Suprapubic skin (tissue), 4 donors: Measurements from ENCODE around the gene FAM117B. TPM values are rescaled to one million over a fixed set of nuclear protein-coding genes. Genes with fewer than 3 reads are reported as not detected.

Experiments used
- DNase-seq, 2 donors: peaks; one replicate each; pipeline ENCODE4 v3.0.0-alpha.2; 2019; ENCODE audit warnings: low spot score in 2 of 2
- H3K27ac ChIP-seq: fragments of 200-600 bp; sonication (generic); one replicate; pipeline ENCODE4 v1.5.1; 2019
- H3K27me3 ChIP-seq: fragments of 200-600 bp; sonication (generic); one replicate; pipeline ENCODE4 v1.5.1; 2019
- H3K36me3 ChIP-seq: fragments of 200-600 bp; sonication (generic); one replicate; pipeline ENCODE4 v1.5.1; 2019
- H3K4me1 ChIP-seq: fragments of 200-600 bp; sonication (generic); one replicate; pipeline ENCODE4 v1.5.1; 2019
- H3K4me3 ChIP-seq: fragments of 200-600 bp; sonication (generic); one replicate; pipeline ENCODE4 v1.5.1; 2019; ENCODE audit warnings: mild to moderate bottlenecking
- H3K9me3 ChIP-seq: fragments of 200-600 bp; sonication (generic); one replicate; pipeline ENCODE4 v1.5.1; 2019
- EP300 ChIP-seq: sonication (generic); formaldehyde crosslinking; IDR thresholded peaks from one replicate; pipeline ENCODE4 v1.6.1; 2017; ENCODE audit warnings: antibody characterized with exemption
- POLR2A ChIP-seq, 2 donors: fragments of 450-650 bp; IDR thresholded peaks; one replicate each; pipeline ENCODE4 v1.6.1; 2017; ENCODE audit warnings: antibody characterized with exemption in 2 of 2, mild to moderate bottlenecking in 2 of 2, moderate library complexity in 2 of 2
- POLR2AphosphoS5 ChIP-seq, 3 donors: sonication (generic); formaldehyde crosslinking; IDR thresholded peaks; one replicate each; pipeline ENCODE4 v1.6.1; 2017; ENCODE audit warnings: antibody characterized with exemption in 3 of 3
- WGBS: methylation state at CpG from one replicate; pipeline ENCODE4 v1.1.5; 2018; 5-methylcytosine and 5-hydroxymethylcytosine counted together
- total RNA-seq, 4 donors: library from RNA; depleted of rRNA; stranded (reverse); fragments of >200 nt; gene quantifications; one replicate each; pipeline ENCODE4 v1.1.0, GENCODE V29; 2016
- TF ChIP-seq, protein P1 (sequence below), 2 donors: fragments of 200-600 bp in 1 of 2; fragments of 450-650 bp in 1 of 2; sonication (generic) in 1 of 2; IDR thresholded peaks; one replicate each; pipeline ENCODE4 v1.5.1; 2016 to 2019; ENCODE audit warnings: antibody characterized with exemption in 2 of 2, mild to moderate bottlenecking in 1 of 2, moderate library complexity in 1 of 2

Gene FAM117B
- total RNA-seq, 4 donors from 2014 or later = 11.2 to 40.0 (median 17.7) TPM

DNA sequence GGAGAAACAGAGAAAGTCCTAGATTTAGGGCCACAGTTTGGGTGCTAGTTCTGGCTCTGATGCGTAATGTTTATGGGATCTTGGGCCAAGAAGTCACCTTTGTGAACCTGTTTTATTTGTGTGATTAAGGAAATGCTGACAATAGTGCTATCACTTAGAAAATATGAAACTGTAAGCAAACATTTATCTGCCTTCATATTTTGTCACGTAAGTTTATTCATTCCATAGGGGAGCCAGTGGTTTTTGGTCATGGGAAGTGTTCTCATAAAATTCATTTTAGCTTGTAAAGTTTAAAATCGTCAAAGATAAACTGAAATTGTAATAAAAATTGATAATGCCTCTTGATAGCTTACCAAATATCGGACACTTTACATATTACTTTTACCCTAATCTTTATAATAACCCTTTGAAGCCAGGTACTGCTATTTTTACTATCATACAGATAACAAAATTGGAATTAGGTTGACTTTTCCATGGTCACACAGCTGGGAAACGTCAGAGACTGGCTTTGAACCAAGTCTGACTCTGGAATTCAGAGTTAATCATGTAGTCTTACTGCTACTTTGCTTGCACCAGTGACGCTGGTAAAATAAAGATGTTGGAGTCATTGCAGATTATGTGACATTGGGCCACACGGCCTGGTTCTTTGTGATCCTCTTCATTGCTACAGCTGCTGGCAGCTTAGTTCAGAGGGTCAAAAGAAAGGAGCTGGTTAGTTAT is 137.1 kb downstream of the FAM117B start:
- H3K27me3 ChIP-seq = no peaks in the 10 kb centered on the region
- DNase-seq = no peak
- TF ChIP-seq, protein P1, sequence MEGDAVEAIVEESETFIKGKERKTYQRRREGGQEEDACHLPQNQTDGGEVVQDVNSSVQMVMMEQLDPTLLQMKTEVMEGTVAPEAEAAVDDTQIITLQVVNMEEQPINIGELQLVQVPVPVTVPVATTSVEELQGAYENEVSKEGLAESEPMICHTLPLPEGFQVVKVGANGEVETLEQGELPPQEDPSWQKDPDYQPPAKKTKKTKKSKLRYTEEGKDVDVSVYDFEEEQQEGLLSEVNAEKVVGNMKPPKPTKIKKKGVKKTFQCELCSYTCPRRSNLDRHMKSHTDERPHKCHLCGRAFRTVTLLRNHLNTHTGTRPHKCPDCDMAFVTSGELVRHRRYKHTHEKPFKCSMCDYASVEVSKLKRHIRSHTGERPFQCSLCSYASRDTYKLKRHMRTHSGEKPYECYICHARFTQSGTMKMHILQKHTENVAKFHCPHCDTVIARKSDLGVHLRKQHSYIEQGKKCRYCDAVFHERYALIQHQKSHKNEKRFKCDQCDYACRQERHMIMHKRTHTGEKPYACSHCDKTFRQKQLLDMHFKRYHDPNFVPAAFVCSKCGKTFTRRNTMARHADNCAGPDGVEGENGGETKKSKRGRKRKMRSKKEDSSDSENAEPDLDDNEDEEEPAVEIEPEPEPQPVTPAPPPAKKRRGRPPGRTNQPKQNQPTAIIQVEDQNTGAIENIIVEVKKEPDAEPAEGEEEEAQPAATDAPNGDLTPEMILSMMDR (IDR thresholded peaks at IDR 0.05) = no peak
- TF ChIP-seq EP300 = no peak
- TF ChIP-seq POLR2A (IDR thresholded peaks at IDR 0.05) = no peak
- TF ChIP-seq POLR2AphosphoS5 (IDR thresholded peaks at IDR 0.05) = no peak

DNA sequence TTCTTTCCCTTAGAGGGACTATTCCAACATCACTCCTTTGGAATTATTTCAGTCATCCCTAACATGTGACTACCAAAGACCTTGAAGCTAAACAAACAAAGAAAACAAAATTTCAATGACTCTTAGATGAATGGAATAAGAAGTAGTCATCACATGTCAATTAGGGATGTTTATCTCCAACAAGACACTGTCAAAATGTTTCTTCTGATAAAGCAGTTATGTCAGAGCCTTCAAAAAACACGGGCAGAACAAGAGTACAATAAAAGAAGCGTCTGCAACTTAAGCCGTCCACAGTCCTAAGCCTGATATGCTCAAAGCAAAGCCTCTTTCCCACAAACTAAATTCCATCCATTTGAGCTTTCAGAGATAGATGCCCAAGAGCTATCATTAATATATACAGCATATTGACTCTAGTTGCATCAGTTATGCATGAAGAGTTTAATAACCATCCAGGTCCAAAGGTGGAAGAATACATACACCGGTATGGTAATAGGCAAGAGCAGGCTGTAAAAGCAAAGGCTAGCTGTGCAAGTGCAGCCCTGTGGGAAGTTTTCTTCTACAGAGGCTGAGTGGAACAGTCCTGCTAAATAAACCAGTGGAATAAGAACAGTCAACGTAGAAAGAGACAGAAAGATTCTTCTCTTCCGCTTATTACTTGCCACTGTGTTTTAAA is 138.7 kb downstream of the FAM117B start:
- WGBS = 91% methylated on average over 6 of the region's 6 CpGs
- Histone ChIP-seq H3K9me3 (no peaks in the 10 kb centered on the region), H3K4me1 (no peaks in the 10 kb centered on the region), H3K4me3 (no peak overlapping the region), H3K27me3 (no peaks in the 10 kb centered on the region), H3K27ac (no peak overlapping the region), H3K36me3 (peaks cover 17% of the 10 kb centered on the region)
- no peak for TF ChIP-seq EP300
- TF ChIP-seq POLR2A (IDR thresholded peaks at IDR 0.05) = no peak
- no peak for DNase-seq

More for the DNA sequence above, 137.1 kb downstream of the FAM117B start:
- Histone ChIP-seq H3K27ac (no peak overlapping the region), H3K4me1 (no peaks in the 10 kb centered on the region), H3K9me3 (no peaks in the 10 kb centered on the region), H3K36me3 (peaks cover 17% of the 10 kb centered on the region), H3K4me3 (no peak overlapping the region)
- 87% methylated on average over 7 of the region's 7 CpGs for WGBS

DNA sequence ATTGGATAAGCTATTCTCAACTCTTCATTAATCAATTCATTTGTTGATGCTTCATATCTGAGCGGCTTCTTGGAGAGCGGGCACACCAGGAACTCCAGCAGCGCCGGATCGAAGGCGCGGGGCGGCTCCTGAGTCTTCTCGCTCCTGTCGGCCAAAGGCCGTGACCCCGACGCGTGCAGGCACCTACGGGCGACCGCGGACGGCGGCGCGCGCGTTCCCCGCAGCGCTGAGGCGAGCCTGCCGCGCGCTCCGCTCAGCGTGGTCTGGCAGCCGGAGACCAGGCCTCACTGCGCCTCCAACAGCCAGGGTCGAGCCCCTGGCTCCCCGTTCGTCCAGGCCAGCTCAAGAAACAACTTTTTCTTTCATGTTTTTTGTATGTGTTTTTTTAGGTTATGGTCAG is 139.3 kb downstream of the FAM117B start:
- TF ChIP-seq, protein P1 (IDR thresholded peaks at IDR 0.05) = no peak
- TF ChIP-seq EP300 = no peak
- TF ChIP-seq POLR2A (IDR thresholded peaks at IDR 0.05) = no peak
- no peaks in the 10 kb centered on the region for H3K27me3 ChIP-seq
- 91% methylated on average over 37 of the region's 37 CpGs for WGBS

DNA sequence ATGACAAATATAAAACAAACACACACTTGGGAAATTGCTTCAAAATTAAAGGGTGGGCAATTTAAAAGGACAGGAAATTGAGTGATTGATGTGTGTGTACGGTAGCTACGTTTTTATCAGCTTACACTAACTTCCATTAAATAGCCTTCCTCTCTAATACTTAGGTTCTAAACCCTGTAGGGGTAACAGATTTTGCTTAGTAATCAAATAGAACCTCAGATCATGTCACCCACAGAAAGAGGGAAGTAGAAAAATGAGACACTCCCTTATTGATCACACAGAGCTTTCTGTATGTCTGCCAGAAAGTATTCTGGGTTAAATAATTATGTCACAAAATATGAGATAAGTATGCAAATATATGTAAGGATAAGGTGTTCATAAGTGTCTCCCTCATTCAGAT is 143.4 kb downstream of the FAM117B start:
- no peaks in the 10 kb centered on the region for H3K27me3 ChIP-seq
- no peaks in the 10 kb centered on the region for H3K4me1 ChIP-seq
- H3K4me3 ChIP-seq = no peak overlapping the region
- DNase-seq = no peak
- peaks cover 12% of the 10 kb centered on the region for H3K36me3 ChIP-seq
- 75% methylated on average over 2 of the region's 2 CpGs for WGBS
- TF ChIP-seq, protein P1 (IDR thresholded peaks at IDR 0.05) = no peak
- TF ChIP-seq EP300 (no peak), POLR2A (IDR thresholded peaks at IDR 0.05) (no peak), POLR2AphosphoS5 (IDR thresholded peaks at IDR 0.05) (no peak)
- no peaks in the 10 kb centered on the region for H3K9me3 ChIP-seq
- H3K27ac ChIP-seq = no peak overlapping the region

More for the DNA sequence above, 139.3 kb downstream of the FAM117B start:
- Histone ChIP-seq H3K4me3 (no peak overlapping the region), H3K9me3 (no peaks in the 10 kb centered on the region), H3K36me3 (peaks cover 17% of the 10 kb centered on the region), H3K4me1 (no peaks in the 10 kb centered on the region), H3K27ac (no peak overlapping the region)
- DNase-seq = no peak

DNA sequence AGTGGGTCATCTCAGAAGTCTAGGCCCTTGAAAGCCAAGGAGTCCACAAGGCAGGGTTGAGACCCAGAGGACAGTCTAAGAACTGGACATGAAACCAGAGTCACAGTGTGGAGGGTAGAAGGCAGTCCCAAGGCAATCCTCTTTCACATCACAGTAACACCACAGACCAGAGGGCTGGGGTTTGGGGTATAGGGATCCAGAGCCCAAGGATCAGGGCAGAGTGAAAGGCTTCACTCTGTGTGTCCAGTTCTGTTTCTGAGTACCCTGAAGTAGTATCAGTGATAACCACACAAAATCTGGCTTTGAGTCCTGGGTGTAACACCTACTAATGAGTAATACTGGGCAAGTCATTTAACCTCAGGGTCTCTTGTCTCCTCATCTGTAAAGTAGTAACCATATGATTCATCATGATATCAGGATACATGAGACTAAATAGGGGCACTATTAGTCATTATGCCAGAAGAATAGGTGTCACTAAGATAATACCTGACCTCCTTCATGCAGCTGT is 145.8 kb downstream of the FAM117B start:
- DNase-seq = no peak
- Histone ChIP-seq H3K4me1 (no peaks in the 10 kb centered on the region), H3K27ac (no peak overlapping the region), H3K36me3 (peaks cover 12% of the 10 kb centered on the region), H3K9me3 (no peaks in the 10 kb centered on the region), H3K4me3 (no peak overlapping the region), H3K27me3 (no peaks in the 10 kb centered on the region)
- TF ChIP-seq POLR2A (IDR thresholded peaks at IDR 0.05) (no peak), POLR2AphosphoS5 (IDR thresholded peaks at IDR 0.05) (no peak), EP300 (no peak)
- TF ChIP-seq, protein P1 (IDR thresholded peaks at IDR 0.05) = no peak
